DND-41 (cell line): Measurements from ENCODE around the gene SYNE2.

Experiments
- ATAC-seq: fragments of 200-7000 bp; cut with Tn5 transposase; 3 replicates; pipeline ENCODE4 v1.9.1; 2021; ENCODE audit warnings: low read depth; ENCODE audit not compliant: insufficient read depth
- DNase-seq: peaks from one replicate; pipeline ENCODE4 v3.0.0-alpha.2; 2020
- H2AFZ ChIP-seq: 2 replicates; pipeline ENCODE4 v1.6.0; 2012; ENCODE audit warnings: low read depth, low read length
- H3K27ac ChIP-seq: 2 replicates; pipeline ENCODE4 v1.5.1; 2012; ENCODE audit warnings: low read length, inconsistent platforms
- H3K27me3 ChIP-seq: fragments of 200-600 bp; sonication (generic); 2 replicates; pipeline ENCODE4 v1.6.0; 2012; ENCODE audit warnings: low read length, mild to moderate bottlenecking, inconsistent platforms; ENCODE audit not compliant: insufficient read depth, poor library complexity
- H3K36me3 ChIP-seq: 2 replicates; pipeline ENCODE4 v1.5.1; 2012; ENCODE audit warnings: low read length, inconsistent platforms; ENCODE audit not compliant: insufficient read depth
- H3K4me1 ChIP-seq: 2 replicates; pipeline ENCODE4 v1.5.1; 2012; ENCODE audit warnings: mild to moderate bottlenecking, low read length; ENCODE audit not compliant: insufficient read depth
- H3K4me2 ChIP-seq: 2 replicates; pipeline ENCODE4 v1.6.0; 2012; ENCODE audit warnings: mild to moderate bottlenecking, moderate library complexity, low read length, inconsistent platforms; ENCODE audit not compliant: insufficient read depth
- H3K4me3 ChIP-seq, 2 experiments: fragments of 200-600 bp in 1 of 2; shearing (Covaris generic) in 1 of 2; 2 replicates each; pipeline ENCODE4 v1.5.1; 2012 to 2016; ENCODE audit warnings: inconsistent platforms in 2 of 2, low read length in 2 of 2, mild to moderate bottlenecking in 2 of 2, low read depth in 1 of 2, moderate library complexity in 1 of 2
- H3K79me2 ChIP-seq: 2 replicates; pipeline ENCODE4 v1.6.0; 2012; ENCODE audit warnings: low read length, inconsistent platforms; ENCODE audit not compliant: insufficient read depth
- H3K9ac ChIP-seq: 2 replicates; pipeline ENCODE4 v1.6.0; 2012; ENCODE audit warnings: low read depth, mild to moderate bottlenecking, inconsistent platforms, low read length, moderate library complexity
- H3K9me3 ChIP-seq: 2 replicates; pipeline ENCODE4 v1.5.1; 2012; ENCODE audit warnings: low read length, moderate library complexity, mild to moderate bottlenecking, inconsistent platforms; ENCODE audit not compliant: insufficient read depth, severe bottlenecking
- H4K20me1 ChIP-seq: 2 replicates; pipeline ENCODE4 v1.6.0; 2012; ENCODE audit warnings: low read length; ENCODE audit not compliant: insufficient read depth
- EZH2 ChIP-seq: IDR thresholded peaks from 3 replicates; pipeline ENCODE4 v1.6.1; 2012; ENCODE audit warnings: borderline replicate concordance, low read depth, mild to moderate bottlenecking, moderate library complexity, low read length, inconsistent platforms; ENCODE audit not compliant: severe bottlenecking
- TF ChIP-seq, protein P1 (sequence below): IDR thresholded peaks from 2 replicates; pipeline ENCODE4 v1.5.1; 2012; ENCODE audit warnings: borderline replicate concordance, low read length, moderate library complexity, mild to moderate bottlenecking; ENCODE audit not compliant: poor library complexity, severe bottlenecking; ENCODE audit errors: extremely low read depth

Gene SYNE2

DNA sequence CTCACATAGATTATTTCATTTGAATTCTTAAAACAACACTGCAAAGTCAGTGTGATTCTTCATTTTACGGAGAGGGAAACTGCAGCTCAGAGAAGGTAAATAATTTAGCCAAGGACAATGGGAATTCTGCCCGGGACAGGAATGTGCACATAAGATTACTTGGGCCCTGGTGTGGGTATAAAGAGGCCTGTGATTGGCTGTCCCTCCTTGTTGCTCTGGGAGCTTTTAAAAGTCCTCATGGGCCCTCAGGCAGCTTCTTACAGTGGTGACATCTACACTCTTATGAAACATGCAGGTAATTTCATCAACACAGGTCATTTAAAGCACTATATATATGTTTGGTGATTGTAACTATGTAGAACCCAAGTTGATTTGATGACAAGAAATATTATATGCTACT lies 341.0 kb downstream of the SYNE2 start:
- Histone ChIP-seq H3K4me3 (no peak overlapping the region), H3K36me3 (peaks cover 66% of the 10 kb centered on the region)
- no peak for TF ChIP-seq EZH2
- TF ChIP-seq, protein P1, sequence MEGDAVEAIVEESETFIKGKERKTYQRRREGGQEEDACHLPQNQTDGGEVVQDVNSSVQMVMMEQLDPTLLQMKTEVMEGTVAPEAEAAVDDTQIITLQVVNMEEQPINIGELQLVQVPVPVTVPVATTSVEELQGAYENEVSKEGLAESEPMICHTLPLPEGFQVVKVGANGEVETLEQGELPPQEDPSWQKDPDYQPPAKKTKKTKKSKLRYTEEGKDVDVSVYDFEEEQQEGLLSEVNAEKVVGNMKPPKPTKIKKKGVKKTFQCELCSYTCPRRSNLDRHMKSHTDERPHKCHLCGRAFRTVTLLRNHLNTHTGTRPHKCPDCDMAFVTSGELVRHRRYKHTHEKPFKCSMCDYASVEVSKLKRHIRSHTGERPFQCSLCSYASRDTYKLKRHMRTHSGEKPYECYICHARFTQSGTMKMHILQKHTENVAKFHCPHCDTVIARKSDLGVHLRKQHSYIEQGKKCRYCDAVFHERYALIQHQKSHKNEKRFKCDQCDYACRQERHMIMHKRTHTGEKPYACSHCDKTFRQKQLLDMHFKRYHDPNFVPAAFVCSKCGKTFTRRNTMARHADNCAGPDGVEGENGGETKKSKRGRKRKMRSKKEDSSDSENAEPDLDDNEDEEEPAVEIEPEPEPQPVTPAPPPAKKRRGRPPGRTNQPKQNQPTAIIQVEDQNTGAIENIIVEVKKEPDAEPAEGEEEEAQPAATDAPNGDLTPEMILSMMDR, result no peak

DNA sequence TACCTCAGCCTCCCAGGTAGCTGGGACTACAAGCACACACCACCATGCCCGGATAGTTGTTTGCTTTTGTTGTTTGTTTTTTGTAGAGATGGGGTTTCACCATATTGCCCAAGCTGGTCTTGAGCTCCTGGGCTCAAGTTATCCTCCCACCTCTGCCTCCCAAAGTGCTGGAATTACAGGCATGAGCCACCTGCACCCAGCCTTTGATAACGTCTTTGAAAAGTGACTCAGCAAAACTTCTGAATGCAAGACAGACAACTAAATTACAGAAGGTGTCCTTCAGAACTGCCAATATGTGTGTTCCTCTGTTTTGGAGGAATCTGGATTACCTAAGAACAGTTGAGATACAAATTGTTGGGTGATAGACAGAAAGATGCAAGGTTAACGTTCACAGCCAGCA lies 341.6 kb downstream of the SYNE2 start:
- ATAC-seq, result no peak
- no peak for TF ChIP-seq EZH2
- TF ChIP-seq, protein P1, result no peak
- Histone ChIP-seq H3K4me1 (no peaks in the 10 kb centered on the region), H2AFZ (no peak overlapping the region), H3K27ac (no peak overlapping the region), H3K9ac (no peak overlapping the region), H4K20me1 (no peaks in the 10 kb centered on the region), H3K4me2 (no peak overlapping the region), H3K79me2 (no peaks in the 10 kb centered on the region), H3K27me3 (no peaks in the 10 kb centered on the region), H3K36me3 (peaks cover 63% of the 10 kb centered on the region), H3K9me3 (no peaks in the 10 kb centered on the region), H3K4me3 (no peak overlapping the region)
- no peak for DNase-seq

More for the DNA sequence above, 341.0 kb downstream of the SYNE2 start:
- Histone ChIP-seq H3K9me3 (no peaks in the 10 kb centered on the region), H2AFZ (no peak overlapping the region), H3K27me3 (no peaks in the 10 kb centered on the region), H3K79me2 (no peaks in the 10 kb centered on the region), H3K4me1 (no peaks in the 10 kb centered on the region), H3K4me2 (no peak overlapping the region), H4K20me1 (no peaks in the 10 kb centered on the region), H3K27ac (no peak overlapping the region), H3K9ac (no peak overlapping the region)
- ATAC-seq, result no peak
- no peak for DNase-seq

DNA sequence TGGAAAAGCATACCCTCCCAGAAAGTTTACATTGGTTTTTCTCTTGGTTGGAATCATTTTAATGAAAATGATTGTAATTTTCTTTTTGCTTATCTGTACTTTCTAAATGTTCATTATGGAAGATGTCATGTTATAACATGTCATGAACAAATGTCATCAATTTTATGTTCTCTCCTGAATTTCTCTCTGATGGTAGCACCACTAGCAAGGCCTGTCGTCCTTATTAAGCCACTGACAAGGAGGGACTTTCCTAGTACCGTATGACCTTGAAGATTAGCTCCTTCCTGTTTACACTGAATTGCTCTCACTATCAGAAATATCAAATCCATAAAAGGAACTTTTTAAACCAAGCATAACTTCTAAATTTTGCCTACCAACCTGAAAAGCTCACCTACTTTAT lies 342.4 kb downstream of the SYNE2 start:
- no peak for DNase-seq
- H3K9me3 ChIP-seq, result no peaks in the 10 kb centered on the region
- peaks cover 56% of the 10 kb centered on the region for H3K36me3 ChIP-seq
- H3K9ac ChIP-seq, result no peak overlapping the region
- H4K20me1 ChIP-seq, result no peaks in the 10 kb centered on the region
- H3K4me1 ChIP-seq, result no peaks in the 10 kb centered on the region
- H3K27me3 ChIP-seq, result no peaks in the 10 kb centered on the region
- H3K79me2 ChIP-seq, result no peaks in the 10 kb centered on the region
- no peak overlapping the region for H3K4me3 ChIP-seq
- TF ChIP-seq, protein P1, result no peak
- no peak for ATAC-seq
- H3K4me2 ChIP-seq, result no peak overlapping the region
- H2AFZ ChIP-seq, result no peak overlapping the region
- H3K27ac ChIP-seq, result no peak overlapping the region

DNA sequence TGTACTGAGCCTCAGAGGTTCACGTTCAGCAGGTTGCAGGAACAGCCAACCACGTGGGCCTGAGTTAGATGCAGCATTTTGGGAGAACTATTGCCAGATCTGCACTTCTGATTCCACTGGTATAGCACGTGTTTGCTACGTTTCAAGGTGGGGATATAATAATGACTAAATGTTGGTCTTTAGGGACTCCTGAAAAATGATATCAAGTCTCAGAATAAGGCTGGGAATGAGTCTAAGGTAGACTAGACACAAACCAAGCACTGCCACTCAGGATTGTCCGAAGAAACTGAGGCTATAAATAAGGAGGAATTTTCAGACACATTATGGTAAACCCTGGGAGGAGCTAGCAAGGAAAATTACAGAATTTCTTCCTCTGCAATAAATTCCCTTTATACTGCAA lies 343.3 kb downstream of the SYNE2 start:
- H3K4me2 ChIP-seq, result no peak overlapping the region
- no peaks in the 10 kb centered on the region for H3K79me2 ChIP-seq
- H3K9ac ChIP-seq, result no peak overlapping the region
- H4K20me1 ChIP-seq, result no peaks in the 10 kb centered on the region
- peaks cover 57% of the 10 kb centered on the region for H3K36me3 ChIP-seq
- H3K27ac ChIP-seq, result no peak overlapping the region
- ATAC-seq, result no peak
- H3K27me3 ChIP-seq, result no peaks in the 10 kb centered on the region
- H3K4me3 ChIP-seq, result no peak overlapping the region
- no peak for DNase-seq
- no peak overlapping the region for H2AFZ ChIP-seq
- TF ChIP-seq, protein P1, result no peak
- no peak for TF ChIP-seq EZH2
- H3K9me3 ChIP-seq, result no peaks in the 10 kb centered on the region
- no peaks in the 10 kb centered on the region for H3K4me1 ChIP-seq
